Stimulated activated CD4-positive, alpha-beta T cell treated with anti-CD3 and anti-CD28 coated beads, Interleukin-2, amount 100 ng/mL, for 48 hours (primary cell): ENCODE measurements around the gene PLD4.
"Not testable (repeated sequence)": the region's sequence is repeated elsewhere in the genome, so short reads cannot be mapped to it uniquely, and the experiment has no call there.

Experiments
- DNase-seq, 2 donors: peaks; one replicate each; pipeline ENCODE4 v3.0.0-alpha.2; 2020

Gene PLD4, protein sequence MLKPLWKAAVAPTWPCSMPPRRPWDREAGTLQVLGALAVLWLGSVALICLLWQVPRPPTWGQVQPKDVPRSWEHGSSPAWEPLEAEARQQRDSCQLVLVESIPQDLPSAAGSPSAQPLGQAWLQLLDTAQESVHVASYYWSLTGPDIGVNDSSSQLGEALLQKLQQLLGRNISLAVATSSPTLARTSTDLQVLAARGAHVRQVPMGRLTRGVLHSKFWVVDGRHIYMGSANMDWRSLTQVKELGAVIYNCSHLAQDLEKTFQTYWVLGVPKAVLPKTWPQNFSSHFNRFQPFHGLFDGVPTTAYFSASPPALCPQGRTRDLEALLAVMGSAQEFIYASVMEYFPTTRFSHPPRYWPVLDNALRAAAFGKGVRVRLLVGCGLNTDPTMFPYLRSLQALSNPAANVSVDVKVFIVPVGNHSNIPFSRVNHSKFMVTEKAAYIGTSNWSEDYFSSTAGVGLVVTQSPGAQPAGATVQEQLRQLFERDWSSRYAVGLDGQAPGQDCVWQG

DNA sequence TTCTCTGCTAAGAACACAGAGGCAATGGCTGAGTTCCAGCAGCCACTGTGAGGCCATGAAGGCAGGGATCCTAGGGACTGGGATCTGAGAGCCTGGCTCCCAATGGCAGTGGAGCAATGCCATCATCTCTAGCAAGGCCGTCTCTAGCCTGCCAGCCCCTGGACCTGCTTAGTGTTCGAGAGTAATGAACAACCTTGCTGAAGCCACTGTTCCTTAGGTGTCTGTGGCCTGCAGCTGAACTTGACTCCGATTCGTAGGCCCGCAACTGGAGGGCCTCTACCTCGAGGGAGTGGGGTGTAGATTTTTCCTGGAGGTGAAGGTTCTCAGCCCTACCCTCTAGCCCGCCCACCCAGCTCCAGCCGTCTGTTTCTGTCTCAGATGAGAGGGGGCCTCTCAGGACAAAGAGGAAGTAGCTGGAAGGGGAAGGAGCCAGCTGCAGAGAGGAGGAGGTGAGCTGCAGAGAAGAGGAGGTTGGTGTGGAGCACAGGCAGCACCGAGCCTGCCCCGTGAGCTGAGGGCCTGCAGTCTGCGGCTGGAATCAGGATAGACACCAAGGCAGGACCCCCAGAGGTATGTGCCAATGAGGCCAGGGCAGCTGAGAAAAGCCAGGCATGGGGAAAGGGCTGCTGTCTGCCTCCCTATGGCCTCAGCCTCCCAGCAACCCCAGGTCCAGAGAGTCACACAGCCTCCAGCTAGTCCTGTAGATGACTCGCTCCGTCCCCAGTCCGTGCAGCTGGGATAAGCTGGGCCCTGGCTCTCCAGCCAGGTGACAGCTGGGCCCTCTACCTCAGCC, at the start of gene PLD4:
TSS of gene PLD4 (plus strand) at position 459 of the 793 bp plus-strand sequence. CDS start 2,262 bp downstream, outside the sequence.
- no peak for DNase-seq

DNA sequence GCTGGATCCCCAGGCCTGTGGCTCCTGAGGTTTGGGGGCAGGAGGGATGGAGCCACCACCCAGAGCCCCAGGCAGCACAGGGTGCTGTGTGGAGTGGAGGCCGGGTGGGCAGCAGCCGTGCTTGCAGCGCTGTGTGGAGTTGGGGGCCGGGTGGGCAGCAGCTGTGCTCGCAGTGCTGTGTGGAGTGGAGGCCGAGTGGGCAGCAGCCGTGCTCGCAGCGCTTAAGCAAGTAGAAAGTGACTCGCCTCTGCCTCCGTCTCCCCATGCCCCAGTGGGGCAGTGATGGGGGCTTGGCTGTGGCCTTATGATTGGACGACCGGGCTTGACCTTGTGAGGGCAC, 49.3 kb upstream of the PLD4 start:
- no peak for DNase-seq

DNA sequence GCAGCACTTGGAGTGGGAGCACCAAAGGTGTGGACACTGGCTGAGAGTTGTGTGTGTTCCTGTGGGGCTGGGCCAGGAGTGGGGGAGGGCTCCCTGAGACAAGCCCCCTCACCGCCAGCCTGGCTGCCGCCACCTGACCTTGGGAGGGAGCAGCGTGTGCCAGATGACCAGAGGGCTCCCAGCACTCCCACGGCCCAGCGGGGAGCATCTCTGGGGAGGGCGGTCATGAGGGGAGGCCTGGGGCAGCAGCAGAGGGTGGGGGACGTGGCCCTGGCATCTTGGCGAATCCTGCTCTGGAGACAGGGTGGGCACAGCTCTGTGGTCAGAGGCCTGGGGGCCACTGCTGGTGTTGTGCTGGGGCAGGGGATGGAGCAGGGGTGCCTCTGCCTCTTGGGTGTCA, 48.9 kb upstream of the PLD4 start:
- DNase-seq = no peak

DNA sequence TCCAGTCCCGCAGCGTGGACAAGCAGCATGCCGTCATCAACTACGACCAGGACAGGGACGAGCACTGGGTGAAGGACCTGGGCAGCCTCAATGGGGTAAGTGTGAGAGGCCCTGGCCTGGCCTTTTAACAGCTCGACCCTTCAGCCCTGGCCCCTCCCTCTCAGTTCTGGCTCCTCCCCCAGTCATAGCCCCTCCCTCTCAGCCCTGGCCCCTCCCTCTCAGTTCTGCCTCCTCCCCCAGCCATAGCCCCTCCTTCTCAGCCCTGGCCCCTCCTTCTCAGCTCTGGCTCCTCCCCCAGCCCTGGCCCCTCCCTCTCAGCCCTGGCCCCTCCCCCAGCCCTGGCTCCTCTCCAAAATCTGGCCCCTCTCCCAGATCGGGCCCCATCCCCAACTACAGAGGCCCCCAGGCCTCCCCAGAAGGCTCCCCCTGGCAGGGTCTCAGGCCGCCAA, 48.4 kb upstream of the PLD4 start:
- peak; percentile 33 to 46 for DNase-seq

DNA sequence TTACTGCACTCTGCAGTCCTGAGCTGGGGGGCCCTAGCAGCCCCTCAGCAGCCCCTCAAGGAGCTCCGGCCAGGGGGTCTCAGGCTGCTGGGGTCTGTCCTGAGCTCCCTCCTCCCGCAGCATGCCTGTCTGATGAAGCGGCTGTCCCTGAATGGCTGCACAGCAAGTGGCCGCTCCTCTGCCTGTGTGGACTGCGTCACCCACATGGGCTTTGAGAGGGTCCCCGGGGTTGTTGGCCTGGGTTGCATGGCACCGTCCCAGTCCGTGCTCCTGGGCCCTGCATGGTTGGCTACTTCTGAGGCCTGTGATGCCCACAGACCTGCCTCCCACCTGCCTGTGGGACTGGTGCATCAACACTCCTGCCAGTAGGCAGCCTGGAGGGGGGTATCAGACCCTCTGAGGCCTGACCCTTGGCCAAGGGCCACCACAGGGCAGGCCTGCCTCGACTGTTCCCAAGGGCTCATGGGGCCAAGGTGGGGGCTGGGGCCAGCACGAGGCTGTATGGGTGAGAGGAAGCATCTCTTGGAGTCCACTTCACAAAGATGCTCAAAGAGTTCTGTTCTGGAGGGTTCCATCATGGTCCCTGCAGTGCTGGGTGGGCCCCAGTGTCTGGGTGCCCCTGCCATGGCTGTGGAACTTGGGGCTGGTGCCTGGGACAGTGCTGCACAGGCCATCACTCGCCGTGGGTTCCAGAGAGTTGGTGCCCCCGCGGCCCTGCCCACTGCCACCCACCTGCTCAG, 47.4 kb upstream of the PLD4 start:
- DNase-seq = no peak

DNA sequence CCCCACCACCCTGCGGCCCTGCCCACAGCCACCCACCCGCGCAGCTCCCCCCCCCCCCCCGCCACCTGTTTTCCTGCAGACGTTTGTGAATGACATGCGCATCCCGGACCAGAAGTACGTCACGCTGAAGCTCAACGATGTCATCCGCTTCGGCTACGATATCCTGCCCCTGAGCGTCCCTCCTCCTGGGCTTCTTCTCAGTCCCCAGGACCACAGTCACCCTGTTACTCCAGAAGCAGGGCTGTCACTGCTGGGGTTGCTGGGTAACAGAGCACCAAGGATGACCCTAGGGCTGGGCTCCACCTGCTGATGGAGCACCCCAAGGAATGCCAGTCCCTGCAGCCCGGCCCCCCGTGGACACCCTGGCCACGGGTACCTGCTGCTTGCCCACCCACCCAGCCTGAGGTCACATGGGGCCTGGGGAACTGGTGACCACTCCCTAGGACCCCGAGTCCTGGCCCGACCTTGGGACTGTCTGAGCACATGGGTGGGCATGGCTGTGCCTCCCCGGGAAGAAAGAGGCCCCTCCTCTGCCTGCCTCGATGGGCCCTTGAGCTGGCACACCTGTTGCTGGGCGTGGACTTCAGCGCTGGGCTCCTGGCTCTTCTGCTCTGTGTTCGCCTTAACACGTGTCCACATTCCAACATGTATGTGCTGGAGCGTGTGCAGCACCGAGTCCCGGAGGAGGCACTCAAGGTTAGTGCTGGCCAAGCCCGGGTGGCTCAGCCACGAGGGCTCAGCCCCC, 46.7 kb upstream of the PLD4 start:
- no peak for DNase-seq

DNA sequence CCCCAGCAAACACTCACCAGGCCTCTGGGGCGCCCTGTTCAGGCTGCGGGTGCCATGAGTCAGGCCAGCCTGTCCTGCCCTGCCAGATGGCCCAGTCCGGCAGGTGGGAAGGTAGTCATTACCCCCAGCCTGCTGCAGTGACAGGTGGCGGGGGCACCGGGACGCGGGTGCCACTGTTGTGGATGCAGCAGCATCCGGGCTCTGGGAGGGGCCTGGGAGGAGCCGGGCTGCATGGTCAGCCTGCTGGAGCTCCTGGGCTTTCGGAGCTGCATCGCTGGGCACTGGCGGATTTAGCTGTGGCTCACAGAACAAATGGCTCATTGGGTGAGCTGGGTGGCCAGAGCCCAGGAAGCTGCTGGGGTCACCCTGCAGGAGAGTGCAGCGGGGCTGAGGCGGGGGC, 46.1 kb upstream of the PLD4 start:
- DNase-seq = no peak

DNA sequence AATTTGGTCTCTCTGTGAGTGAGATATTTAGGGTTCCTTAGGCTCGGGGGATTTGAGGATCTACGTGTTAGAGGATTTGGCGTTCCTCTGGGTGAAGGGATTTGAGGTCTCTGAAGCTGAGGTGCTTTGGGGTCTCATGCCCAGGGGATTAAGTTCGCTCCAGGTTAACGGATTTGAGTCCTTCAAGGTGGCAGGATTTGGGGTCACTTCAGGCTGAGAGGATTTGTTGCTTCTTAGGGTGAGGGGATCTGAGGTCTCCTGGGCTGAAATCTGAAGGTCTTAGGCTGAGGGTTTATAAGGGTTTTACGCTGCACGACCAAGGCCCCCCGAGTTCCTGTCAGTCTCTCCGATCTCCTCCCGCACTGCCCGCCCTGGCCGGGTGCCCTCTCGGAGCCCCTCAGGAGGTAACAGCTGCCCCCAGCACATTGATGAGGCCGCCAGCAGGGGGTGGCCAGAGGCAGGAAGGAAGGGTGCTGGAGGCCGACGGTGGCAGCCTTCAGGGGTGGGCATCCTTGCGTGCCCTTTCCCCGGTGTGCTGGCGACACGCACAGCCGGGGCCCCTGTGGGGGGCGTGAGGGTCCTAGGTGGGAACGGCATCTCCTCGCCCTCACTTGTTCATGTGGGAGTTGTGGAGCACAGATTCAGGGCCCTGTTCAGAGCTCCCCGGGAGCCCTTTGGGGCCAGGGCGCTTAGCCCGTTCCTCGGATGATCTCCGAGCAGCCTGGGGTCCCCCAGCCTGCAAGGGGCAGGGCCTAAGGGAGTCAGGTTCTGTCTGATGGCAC, 45.3 kb upstream of the PLD4 start:
- no peak for DNase-seq

DNA sequence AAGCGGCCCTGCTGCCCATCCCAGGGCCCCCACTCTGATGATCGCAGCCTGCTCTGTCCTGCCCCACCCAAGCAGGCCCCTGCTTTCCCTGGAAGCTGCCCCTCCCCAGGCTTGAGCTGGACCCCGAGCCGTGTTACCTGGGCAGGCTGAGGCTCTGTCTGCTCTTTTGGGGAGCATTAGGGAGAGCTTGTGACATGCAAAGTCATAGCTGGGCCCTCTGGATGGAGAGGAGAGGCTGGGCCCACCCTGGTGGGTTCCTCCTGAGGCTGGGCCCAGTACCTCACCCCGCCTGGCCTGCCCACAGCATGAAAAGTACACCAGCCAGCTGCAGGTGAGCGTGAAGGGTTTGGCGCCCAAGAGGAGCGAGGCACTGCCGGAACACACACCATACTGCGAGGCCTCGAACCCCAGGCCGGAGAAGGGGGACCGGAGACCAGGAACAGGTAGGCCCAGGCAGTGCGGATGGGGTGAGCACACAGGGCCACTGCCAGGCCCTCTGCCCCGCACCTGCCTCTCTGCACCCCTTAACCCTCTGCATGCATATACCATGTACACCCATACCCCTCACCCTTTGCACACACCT, 44.6 kb upstream of the PLD4 start:
- DNase-seq = no peak

DNA sequence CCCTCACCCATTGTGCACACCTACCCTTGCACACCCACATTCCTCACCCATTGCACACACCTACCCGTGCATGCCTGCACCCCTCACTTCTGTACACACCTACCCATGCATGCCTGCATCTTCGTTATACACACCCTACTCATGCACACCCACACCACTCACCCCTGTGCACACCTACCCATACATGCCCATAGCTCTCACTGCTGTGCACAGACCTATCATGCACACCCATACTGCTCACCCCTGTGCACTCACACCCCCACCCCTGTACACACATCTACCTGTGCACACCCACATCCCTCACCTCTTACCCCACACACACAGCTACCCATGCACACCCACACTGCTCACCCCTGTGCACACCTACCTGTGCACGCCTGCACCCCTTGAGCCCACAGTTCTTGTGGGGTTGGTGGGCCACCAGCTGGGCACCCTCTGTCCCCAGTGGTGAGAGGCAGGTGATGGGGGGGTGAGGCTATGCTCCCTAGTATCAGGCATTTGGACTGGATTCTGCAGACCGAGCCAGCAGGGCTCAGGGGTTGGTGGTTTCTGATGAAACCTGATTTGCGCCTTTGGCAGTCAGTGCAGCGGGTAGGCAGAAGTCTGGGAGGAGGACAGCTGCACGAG, 44.0 kb upstream of the PLD4 start:
- DNase-seq = no peak

DNA sequence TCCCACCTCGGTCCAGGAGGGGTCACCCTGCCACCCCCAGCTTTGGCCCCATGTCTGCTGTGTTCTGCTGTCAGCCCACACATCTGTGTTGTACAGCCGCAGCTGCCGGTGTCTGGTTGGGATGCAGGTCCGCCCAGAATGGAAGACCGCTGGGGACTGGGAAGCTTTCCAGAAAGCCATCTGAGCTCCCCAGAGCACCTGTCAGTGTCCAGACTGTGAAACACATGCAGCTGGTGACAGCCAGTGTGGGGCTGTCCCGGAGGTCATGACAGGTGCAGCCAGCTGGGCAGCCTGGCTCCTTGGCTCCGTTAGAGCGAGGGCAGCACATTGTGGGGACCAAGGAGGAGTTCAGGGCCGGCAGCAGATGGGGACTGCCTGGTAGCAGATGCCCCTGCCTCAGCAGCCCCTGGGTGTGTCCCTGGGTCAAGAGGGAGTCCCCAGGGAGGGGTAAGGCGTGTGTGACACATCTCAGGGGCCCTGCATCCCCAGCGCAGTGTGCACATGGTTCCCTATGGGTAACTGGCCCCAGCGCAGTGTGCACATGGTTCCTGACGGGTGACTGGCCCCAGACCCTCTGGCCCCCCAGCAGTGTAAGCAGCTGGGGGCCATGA, 43.2 kb upstream of the PLD4 start:
- no peak for DNase-seq

DNA sequence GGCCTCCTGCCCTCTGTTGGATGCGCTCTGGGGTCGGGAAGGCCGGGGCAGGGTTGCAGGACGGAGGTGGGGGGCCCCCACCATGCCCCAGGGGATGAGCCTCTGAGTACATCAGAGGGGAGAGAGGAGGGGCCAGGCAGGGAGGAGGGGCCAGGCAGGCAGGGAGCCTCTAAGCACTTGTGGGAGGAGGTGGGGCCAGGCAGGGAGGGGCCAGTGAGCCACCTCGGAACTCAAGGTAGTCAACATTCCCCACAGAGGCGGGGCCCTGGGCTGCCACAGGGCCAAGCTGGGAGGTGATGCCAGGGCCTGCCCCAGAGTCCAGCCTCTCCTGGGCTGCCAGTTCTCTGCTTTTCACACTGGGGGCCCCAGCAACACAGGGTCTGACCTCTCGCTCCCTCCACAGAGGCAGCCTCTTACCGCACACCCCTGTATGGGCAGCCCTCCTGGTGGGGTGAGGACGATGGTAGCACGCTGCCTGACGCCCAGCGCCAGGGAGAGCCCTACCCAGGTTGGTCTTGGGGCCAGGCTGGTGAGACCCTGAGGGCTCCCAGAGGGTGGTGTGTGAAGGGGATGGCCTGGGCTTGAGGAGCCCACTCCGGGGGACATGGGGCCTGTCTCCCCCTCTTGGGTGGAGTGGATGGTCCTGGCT, 42.2 kb upstream of the PLD4 start:
- no peak for DNase-seq

DNA sequence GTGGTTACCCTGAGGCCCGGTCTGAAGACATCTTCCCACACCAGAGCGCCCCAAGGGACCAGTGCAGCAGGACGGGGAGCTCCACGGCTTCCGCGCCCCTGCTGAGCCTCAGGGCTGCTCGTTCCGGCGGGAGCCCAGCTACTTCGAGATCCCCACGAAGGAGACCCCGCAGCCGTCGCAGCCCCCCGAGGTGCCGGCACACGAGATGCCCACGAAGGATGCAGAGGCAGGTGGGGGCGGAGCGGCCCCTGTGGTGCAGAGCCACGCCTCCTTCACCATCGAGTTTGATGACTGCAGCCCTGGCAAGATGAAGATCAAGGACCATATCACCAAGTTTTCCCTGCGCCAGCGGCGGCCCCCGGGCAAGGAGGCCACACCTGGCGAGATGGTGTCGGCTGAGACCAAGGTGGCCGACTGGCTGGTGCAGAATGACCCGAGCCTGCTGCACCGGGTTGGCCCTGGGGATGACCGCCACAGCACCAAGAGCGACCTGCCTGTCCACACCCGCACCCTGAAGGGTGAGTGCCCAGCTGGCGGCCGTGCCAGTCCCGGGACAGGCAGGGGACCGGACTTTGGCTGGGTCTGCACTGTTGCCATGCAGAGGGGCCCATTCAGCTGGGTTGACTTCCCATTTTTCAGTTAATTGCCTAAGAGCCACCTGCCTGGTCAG, 41.6 kb upstream of the PLD4 start:
- DNase-seq = no peak

DNA sequence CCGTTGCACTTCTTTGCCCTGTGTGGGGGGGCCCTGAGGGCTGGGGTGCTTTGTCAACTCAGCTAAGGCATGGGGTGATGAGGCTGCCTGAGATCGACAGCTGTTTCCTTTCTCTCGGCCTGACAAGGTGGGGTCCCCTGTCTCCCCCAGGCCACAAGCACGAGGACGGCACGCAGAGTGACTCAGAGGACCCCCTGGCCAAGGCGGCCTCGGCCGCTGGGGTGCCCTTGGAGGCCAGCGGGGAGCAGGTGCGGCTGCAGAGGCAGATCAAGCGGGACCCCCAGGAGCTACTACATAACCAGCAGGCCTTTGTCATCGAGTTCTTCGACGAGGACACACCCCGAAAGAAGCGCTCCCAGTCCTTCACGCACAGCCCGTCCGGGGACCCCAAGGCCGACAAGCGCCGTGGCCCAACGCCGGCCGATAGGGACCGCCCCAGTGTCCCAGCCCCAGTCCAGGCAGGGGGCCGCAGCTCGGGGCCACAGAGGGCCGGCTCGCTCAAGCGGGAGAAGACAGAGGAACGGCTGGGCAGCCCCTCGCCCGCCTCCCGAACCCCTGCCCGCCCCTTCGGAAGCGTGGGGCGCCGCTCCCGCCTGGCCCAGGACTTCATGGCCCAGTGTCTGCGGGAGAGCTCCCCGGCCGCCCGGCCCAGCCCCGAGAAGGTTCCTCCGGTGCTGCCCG, 40.9 kb upstream of the PLD4 start:
- DNase-seq = no peak

DNA sequence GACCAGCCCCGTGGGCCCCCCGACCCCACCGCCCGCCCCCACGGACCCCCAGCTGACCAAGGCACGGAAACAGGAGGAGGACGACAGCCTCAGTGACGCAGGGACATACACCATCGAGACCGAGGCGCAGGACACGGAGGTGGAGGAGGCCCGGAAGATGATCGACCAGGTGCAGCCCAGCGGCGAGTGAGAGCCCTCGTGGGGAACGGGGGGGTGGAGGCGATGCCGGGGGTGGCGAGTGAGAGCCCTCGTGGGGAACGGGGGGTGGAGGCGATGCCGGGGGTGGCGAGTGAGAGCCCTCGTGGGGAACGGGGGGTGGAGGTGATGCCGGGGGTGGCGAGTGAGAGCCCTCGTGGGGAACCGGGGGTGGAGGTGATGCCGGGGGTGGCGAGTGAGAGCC, 40.3 kb upstream of the PLD4 start:
- DNase-seq = not testable (repeated sequence)

DNA sequence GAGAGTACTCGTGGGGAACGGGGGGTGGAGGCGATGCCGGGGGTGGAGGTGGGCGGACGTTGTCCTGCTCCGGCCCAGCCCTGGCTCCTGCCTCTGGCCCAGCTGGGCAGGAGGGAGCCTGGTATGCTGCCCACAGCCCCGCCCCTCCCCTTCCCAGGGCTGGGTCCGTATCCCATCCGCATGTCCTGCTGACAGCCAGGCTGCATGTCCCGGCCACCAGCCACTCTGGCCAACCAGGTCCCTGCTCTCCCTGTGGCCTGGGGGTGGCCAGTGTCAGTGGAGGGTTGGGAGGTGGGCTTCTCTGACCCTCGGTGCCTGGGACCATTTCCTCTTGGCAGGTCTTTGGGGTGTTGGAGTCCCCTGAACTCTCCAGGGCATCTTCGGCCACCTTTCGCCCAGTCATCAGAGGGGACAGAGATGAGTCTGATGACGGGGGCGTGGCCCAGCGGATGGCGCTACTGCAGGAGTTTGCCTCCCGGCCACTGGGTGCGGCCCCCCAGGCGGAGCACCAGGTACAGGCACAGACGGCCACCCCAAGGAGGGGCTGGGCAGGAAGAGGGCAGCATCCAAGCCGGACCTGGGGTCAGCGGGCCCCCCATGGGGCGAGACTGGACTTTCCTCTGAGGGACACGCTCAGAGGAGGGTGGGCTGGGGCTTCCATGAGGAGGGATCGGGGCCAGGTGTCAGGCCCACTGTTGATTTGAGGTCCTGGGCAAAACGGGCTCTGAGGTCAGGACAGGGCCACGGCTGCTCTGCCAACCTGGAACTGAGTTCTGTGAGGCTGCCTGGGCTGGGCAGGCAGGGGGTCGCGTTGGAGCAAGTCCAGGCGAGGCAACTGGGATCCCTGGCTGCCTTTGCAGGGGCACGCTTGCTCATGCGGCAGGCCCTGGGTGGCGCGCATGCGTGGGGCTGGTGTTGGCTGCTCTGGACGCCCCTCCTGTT, 39.4 kb upstream of the PLD4 start:
- no peak for DNase-seq

DNA sequence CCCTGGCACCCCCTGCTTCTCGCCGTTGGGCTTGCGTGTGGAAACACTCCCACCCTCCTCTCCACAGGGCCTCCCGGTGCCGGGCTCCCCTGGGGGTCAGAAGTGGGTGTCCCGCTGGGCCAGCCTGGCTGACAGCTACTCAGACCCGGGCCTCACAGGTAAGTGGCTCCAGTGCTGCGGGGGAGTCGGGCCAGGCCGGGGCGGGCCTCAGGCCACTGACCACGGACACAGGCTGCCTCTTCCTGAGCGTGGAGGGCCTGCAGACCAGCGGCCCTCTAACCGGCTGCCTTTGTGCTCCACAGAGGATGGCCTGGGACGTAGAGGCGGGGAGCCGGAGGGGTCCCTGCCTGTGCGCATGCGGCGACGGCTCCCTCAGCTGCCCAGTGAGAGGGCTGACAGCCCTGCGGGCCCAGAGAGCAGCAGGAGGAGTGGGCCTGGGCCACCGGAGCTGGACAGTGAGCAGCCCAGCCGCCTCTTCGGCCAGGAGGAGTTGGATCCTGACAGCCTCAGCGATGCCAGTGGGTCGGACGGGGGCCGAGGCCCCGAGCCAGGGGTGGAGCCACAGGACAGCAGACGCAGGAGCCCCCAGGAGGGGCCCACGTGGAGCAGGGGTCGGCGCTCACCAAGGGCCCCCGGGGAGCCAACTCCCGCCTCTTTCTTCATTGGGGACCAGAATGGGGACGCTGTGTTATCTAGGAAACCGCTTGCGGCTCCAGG, 38.5 kb upstream of the PLD4 start:
- no peak for DNase-seq
